ENCODE results near the gene ATP6V0C.
"Not testable (repeated sequence)": the region's sequence is repeated elsewhere in the genome, so short reads cannot be mapped to it uniquely, and the experiment has no call there.

Gene ATP6V0C

GRCh38 chr16:2529961-2530628, 16.3 kb downstream of the ATP6V0C start:
- DNase-seq: no peak

- no peak for DNase-seq
Observed at GRCh38 chr16:2530629-2531318, 17.0 kb downstream of the ATP6V0C start.

DNA sequence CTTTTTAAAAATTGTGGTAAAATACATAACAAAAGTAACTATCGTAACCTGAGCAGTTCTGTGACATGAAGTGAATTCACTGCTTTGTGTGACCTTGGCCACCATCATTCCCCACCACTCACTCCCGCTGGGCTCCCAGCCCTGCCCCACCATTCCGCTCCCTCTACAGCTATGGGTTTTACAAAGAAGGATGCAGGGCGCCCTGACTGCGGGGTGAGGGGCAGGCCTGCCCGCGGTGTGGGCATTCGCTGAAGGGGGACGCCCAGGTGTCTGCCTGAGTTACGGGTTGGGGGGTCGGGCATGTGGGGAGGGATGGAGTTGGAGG, 17.6 kb downstream of the ATP6V0C start, which contains the start of gene CEMP1:
CEMP1 (minus strand) TSS at position 38 of the 325 bp plus-strand sequence. CDS start 335 bp downstream, outside the sequence.
- DNase-seq: no peak

GRCh38 chr16:2531696-2532493, 18.1 kb downstream of the ATP6V0C start:
- DNase-seq: peak; percentile 97

- DNase-seq: peak; percentile 62
Observed at GRCh38 chr16:2532494-2533141, 18.9 kb downstream of the ATP6V0C start.

GRCh38 chr16:2533142-2533755, 19.5 kb downstream of the ATP6V0C start:
- not testable (repeated sequence) for DNase-seq

GRCh38 chr16:2533912-2534311, 20.2 kb downstream of the ATP6V0C start:
- DNase-seq: no peak

DNA sequence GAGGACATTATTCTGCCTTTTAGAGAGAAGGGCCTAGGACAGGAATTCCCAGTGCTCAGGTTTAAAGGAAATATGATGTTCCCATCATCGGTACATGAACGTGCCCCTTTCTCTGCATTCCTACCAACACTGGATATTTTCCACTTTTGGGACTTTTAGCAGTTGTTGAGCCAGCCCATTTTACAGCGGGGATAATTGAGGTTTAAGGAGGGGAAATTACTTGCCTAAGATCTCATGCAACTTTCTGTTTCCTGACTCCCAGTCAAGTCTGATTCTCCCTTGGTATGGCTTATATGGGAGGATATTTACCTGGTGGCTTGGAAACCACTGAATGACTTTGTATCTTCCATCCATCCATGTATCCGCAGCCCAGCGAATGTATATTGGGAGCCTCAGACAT, 20.6 kb downstream of the ATP6V0C start:
- not testable (repeated sequence) for DNase-seq

- DNase-seq: no peak
Observed at GRCh38 chr16:2535625-2536013, 21.9 kb downstream of the ATP6V0C start.

DNA sequence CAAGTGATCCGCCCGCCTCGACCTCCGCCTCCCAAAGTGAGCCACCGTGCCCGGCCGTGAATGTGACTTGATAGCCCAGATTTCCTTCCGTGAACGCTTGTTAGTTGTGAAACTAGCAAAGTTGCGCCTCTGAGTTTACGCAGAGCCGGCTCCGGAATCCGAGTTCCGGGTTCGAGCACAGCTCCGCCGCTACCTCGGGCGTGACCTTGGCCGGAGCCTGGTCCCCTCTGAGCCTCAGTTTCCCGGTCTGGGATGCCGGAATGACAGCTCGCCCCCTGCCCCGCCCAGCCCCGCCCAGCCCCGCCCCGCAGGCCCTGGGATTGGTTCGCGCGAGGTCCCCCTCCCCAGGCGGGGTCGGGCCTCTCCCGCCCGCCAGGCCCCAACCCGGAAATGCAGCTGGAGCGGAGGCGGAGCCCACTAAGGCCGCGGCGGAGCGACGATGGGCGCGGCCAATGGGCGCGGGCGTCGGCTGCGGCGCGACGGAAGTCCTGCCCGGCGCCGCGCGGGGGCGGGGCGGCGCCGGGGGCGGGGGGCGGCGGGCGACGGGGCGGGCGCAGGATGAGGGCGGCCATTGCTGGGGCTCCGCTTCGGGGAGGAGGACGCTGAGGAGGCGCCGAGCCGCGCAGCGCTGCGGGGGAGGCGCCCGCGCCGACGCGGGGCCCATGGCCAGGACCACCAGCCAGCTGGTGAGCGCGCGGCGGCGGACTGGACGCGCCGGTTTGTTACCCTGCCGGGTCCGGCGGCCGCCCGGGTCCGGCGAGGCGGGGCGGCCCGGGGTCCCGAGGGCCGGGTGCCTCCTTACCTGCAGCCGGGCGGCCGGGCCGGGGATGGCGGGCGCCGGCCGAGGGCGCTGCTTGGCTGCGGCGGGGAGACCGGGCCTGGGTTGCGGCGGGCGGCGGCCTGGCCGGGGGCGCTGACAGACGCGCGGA, 24.0 kb downstream of the ATP6V0C start, which contains the start of gene PDPK1:
PDPK1 (plus strand) TSS at position 571 of the 929 bp plus-strand sequence; CDS start at position 663, 92 bp downstream.
- DNase-seq: peak; percentile 96

DNA sequence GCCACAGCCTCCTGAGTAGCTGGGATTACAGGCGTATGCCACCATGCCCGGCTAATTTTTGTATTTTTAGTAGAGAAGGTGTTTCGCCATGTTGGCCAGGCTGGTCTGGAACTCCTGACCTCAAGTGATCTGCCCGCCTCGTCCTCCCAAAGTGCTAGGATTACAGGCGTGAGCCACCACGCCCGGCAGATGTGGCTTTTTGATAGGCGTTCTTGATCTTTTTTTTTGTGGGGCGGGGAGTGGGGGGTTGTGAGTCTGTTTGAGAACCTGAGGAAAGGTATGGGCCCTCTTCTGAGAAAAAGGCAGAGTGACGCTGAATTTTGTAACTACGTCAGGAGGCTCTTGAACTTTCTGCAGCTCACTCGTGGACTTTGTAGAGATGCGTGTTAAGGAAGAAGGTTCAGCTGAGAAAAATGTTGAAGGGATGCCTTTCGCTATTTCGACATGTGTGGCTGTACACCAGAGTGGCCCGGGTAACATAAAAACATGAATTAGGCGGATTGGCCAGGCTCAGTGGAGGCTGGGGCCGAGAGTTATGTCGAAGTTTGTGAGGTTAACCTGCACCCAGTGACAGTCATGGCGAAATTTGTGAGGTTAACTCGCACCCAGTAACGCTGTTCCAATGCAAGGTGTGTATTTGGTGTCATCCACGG, 25.6 kb downstream of the ATP6V0C start:
- DNase-seq: not testable (repeated sequence)

DNA sequence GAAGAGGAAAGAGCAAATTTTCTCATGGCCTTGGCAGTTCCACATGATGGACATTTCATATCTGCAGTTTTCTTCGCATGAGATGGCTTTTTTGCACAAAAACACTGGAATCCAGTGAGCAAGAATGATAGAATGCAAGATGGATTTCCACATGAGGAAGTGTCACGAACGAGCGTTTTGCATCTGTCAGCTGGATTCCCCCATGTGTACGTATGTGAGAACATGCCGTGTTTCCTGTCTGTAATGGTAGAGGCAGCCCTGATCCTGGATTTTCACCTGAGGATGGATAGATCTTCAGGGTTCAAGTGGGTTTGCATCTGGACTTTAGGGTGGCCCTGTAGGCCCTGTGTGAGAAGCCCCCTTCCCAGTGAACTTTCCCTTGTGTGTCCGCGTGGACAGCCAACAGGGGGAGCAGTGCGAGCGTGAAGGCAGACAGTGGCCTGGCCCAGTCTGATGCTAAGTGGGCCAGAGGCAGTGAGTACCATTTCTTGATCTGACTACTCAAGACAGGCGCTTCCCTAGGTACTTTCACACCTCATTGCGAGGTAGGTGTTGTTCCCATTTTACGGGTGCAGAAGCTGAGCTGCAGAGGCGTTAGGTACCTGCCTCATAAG, 26.2 kb downstream of the ATP6V0C start:
- DNase-seq: not testable (repeated sequence)

GRCh38 chr16:2540912-2541311, 27.2 kb downstream of the ATP6V0C start:
- DNase-seq: not testable (repeated sequence)

- DNase-seq: not testable (repeated sequence)
Observed at GRCh38 chr16:2541409-2541808, 27.7 kb downstream of the ATP6V0C start.

- not testable (repeated sequence) for DNase-seq
Observed at GRCh38 chr16:2543771-2544170, 30.0 kb downstream of the ATP6V0C start.

- not testable (repeated sequence) for DNase-seq
Observed at GRCh38 chr16:2550283-2550878, 36.6 kb downstream of the ATP6V0C start.

DNA sequence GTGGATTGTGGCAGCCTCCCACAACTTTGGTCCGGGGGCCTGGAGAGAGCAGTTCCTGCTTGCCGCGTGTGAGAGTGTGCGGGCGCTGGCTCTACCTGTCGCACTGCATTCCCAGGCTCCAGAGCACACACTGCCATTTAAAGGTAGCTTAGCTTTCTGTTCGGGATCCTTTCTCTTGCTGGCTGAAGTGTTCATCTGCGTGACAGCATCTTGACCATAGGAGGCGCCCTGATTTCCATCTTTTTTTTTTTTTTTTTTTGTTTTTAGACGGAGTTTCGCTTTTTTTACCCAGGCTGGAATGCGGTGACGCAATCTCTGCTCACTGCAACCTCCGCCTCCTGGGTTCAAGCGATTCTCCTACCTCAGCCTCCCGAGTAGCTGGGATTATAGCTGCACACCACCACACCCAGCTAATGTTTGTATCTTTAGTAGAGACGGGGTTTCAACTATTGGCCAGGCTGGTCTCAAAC, 37.7 kb downstream of the ATP6V0C start:
- not testable (repeated sequence) for DNase-seq

GRCh38 chr16:2554709-2555425, 41.1 kb downstream of the ATP6V0C start:
- DNase-seq: not testable (repeated sequence)

DNA sequence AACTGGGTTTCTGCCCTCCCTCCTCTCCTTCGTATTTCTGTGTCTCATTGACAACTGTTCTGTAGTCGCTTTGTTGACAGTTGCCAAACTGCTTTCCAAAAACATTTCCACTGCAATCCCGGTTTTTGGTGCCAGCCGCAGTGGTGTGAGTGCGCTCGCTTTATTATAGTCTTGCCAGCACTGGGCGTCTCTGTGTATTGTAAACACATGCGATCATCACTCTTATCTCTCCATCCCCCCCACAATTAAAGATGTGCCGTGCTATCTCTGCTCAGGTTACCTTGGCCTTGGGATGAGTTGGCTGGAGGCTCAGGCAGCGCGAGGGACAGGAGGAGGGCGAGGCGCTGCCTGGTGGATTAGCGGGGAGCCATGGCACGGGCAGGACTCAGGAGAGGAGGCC, 43.4 kb downstream of the ATP6V0C start:
- not testable (repeated sequence) for DNase-seq
